Chondrocyte (in vitro differentiated cells): ENCODE results near the gene NSD1. TPM values are rescaled to one million over a fixed set of nuclear protein-coding genes. Genes with fewer than 3 reads are reported as not detected.

Source experiments
- DNase-seq: peaks from one replicate; pipeline ENCODE4 v3.0.0; 2021; ENCODE audit warnings: mixed read lengths, low spot score
- H3K27ac Mint-ChIP-seq: one replicate; pipeline ENCODE4 v1.8.0; 2021; ENCODE audit warnings: mild to moderate bottlenecking, moderate library complexity, mixed read lengths; ENCODE audit not compliant: unreplicated experiment
- H3K27me3 Mint-ChIP-seq: 2 replicates; pipeline ENCODE4 v1.8.0; 2021; ENCODE audit warnings: low read depth, mixed read lengths
- H3K36me3 Mint-ChIP-seq: 2 replicates; pipeline ENCODE4 v1.8.0; 2021; ENCODE audit warnings: low read depth, mixed read lengths
- H3K4me1 Mint-ChIP-seq: 2 replicates; pipeline ENCODE4 v1.8.0; 2021; ENCODE audit warnings: low read depth, mild to moderate bottlenecking, mixed read lengths
- H3K4me3 Mint-ChIP-seq: one replicate; pipeline ENCODE4 v1.8.0; 2021; ENCODE audit warnings: mild to moderate bottlenecking, moderate library complexity, mixed read lengths; ENCODE audit not compliant: unreplicated experiment
- H3K9me3 Mint-ChIP-seq: 2 replicates; pipeline ENCODE4 v1.8.0; 2021; ENCODE audit warnings: low read depth, mixed read lengths
- CTCF ChIP-seq: fragments of 200-600 bp; sonication (generic); IDR thresholded peaks from 2 replicates; pipeline ENCODE4 v1.5.0; 2021; ENCODE audit warnings: antibody characterized with exemption, mild to moderate bottlenecking, moderate library complexity
- total RNA-seq: library from RNA; stranded (reverse); gene quantifications from 3 replicates; pipeline ENCODE4 v1.2.1, GENCODE V29; 2021

NSD1 gene
- total RNA-seq, 1 donor from 2014 or later = 67.3 TPM

- H3K27me3 Mint-ChIP-seq = no peaks in the 10 kb centered on the region
- no peak for TF ChIP-seq CTCF
- no peak for DNase-seq
- H3K27ac Mint-ChIP-seq = no peak overlapping the region
- H3K4me3 Mint-ChIP-seq = no peak overlapping the region
- H3K9me3 Mint-ChIP-seq = no peaks in the 10 kb centered on the region
- peaks cover 18% of the 10 kb centered on the region for H3K4me1 Mint-ChIP-seq
- no peaks in the 10 kb centered on the region for H3K36me3 Mint-ChIP-seq
Measured at GRCh38 chr5:177126771-177127170, 6.8 kb upstream of the NSD1 start.

GRCh38 chr5:177128551-177128981 is 5.0 kb upstream of the NSD1 start:
- no peak for TF ChIP-seq CTCF
- no peaks in the 10 kb centered on the region for H3K27me3 Mint-ChIP-seq
- peaks cover 18% of the 10 kb centered on the region for H3K4me1 Mint-ChIP-seq
- H3K9me3 Mint-ChIP-seq = no peaks in the 10 kb centered on the region
- no peak overlapping the region for H3K4me3 Mint-ChIP-seq
- H3K36me3 Mint-ChIP-seq = no peaks in the 10 kb centered on the region
- peak; percentile 38 for DNase-seq
- H3K27ac Mint-ChIP-seq = peak overlapping the region; percentile 36

- no peak for TF ChIP-seq CTCF
- H3K9me3 Mint-ChIP-seq = no peaks in the 10 kb centered on the region
- no peak overlapping the region for H3K4me3 Mint-ChIP-seq
- H3K27ac Mint-ChIP-seq = peak overlapping the region; percentile 8
- peak; percentile 30 for DNase-seq
- H3K27me3 Mint-ChIP-seq = no peaks in the 10 kb centered on the region
- H3K36me3 Mint-ChIP-seq = peaks cover 5% of the 10 kb centered on the region
- H3K4me1 Mint-ChIP-seq = peaks cover 28% of the 10 kb centered on the region
Measured at GRCh38 chr5:177130211-177131018, 3.2 kb upstream of the NSD1 start.

- peak overlapping the region; percentile 8 for H3K27ac Mint-ChIP-seq
- peaks cover 32% of the 10 kb centered on the region for H3K4me1 Mint-ChIP-seq
- no peak for TF ChIP-seq CTCF
- no peak for DNase-seq
- H3K9me3 Mint-ChIP-seq = no peaks in the 10 kb centered on the region
- no peak overlapping the region for H3K4me3 Mint-ChIP-seq
- H3K36me3 Mint-ChIP-seq = peaks cover 8% of the 10 kb centered on the region
- no peaks in the 10 kb centered on the region for H3K27me3 Mint-ChIP-seq
Measured at GRCh38 chr5:177131019-177131320, 2.6 kb upstream of the NSD1 start.

GRCh38 chr5:177131352-177132135 is 2.0 kb upstream of the NSD1 start:
- Mint-ChIP-seq H3K27me3 (no peaks in the 10 kb centered on the region), H3K27ac (no peak overlapping the region), H3K4me1 (peaks cover 36% of the 10 kb centered on the region), H3K36me3 (peaks cover 8% of the 10 kb centered on the region), H3K4me3 (no peak overlapping the region), H3K9me3 (no peaks in the 10 kb centered on the region)
- TF ChIP-seq CTCF = no peak
- peak; percentile 58 for DNase-seq
